LHCN-M2 (cell line): ENCODE data around the gene CLIC4. TPM values are rescaled to one million over a fixed set of nuclear protein-coding genes. Genes with fewer than 3 reads are reported as not detected.
A peak's percentile ranks its signal among the peaks of the same experiment; 100 is the strongest.

Source experiments
- DNase-seq: peaks from one replicate; pipeline ENCODE4 v3.0.0-alpha.2; 2012; ENCODE audit warnings: low read depth
- total RNA-seq: library from RNA; depleted of rRNA; stranded (reverse); fragments of >200 nt; gene quantifications from 2 replicates; pipeline ENCODE4 v1.2.3, GENCODE V29; 2014

The CLIC4 gene
- total RNA-seq, 1 experiment from 2014 or later = 580 TPM

GRCh38 chr1:24858277-24858676, 113.0 kb downstream of the CLIC4 start:
- DNase-seq = no peak

- no peak for DNase-seq
Measured at GRCh38 chr1:24859063-24860010, 114.1 kb downstream of the CLIC4 start.

GRCh38 chr1:24860841-24861240, 115.6 kb downstream of the CLIC4 start:
- DNase-seq = no peak

- peak; percentile 43 for DNase-seq
Measured at GRCh38 chr1:24861821-24862727, 116.8 kb downstream of the CLIC4 start.

GRCh38 chr1:24862775-24863483, 117.7 kb downstream of the CLIC4 start:
- no peak for DNase-seq

GRCh38 chr1:24864370-24864777, 119.1 kb downstream of the CLIC4 start:
- no peak for DNase-seq

- no peak for DNase-seq
Measured at GRCh38 chr1:24865168-24865567, 119.9 kb downstream of the CLIC4 start.

GRCh38 chr1:24865587-24865986, 120.3 kb downstream of the CLIC4 start:
- DNase-seq = no peak

GRCh38 chr1:24866211-24867083, 121.2 kb downstream of the CLIC4 start:
- DNase-seq = no peak

- DNase-seq = no peak
Measured at GRCh38 chr1:24867084-24867870, 122.0 kb downstream of the CLIC4 start.

- DNase-seq = no peak
Measured at GRCh38 chr1:24868016-24868875, 123.0 kb downstream of the CLIC4 start.

GRCh38 chr1:24870551-24871195, 125.4 kb downstream of the CLIC4 start:
- DNase-seq = no peak

- no peak for DNase-seq
Measured at GRCh38 chr1:24871306-24871901, 126.2 kb downstream of the CLIC4 start.

GRCh38 chr1:24872061-24872850, 127.0 kb downstream of the CLIC4 start:
- no peak for DNase-seq

GRCh38 chr1:24873148-24873547, 127.9 kb downstream of the CLIC4 start:
- DNase-seq = no peak

- DNase-seq = no peak
Measured at GRCh38 chr1:24874056-24874455, 128.8 kb downstream of the CLIC4 start.

- DNase-seq = no peak
Measured at GRCh38 chr1:24874611-24875234, 129.5 kb downstream of the CLIC4 start.
